ENCODE data around the gene ZNF558. TPM values are rescaled to one million over a fixed set of nuclear protein-coding genes. Genes with fewer than 3 reads are reported as not detected.

ZNF558 gene
- 1 to 10 TPM; 6.6 to 8.1 (median 7.1) TPM for polyA plus RNA-seq

GRCh38 chr19:8832132-8833021, at the start of gene ZNF558, which contains the start of gene MBD3L1:
TSS of gene ZNF558 (minus strand) at chr19:8832304. CDS start at chr19:8822659, 9,645 bp downstream.
TSS of gene MBD3L1 (plus strand) at chr19:8832377. CDS start at chr19:8842679, 10,302 bp downstream.
- Mint-ChIP-seq H3K4me1 (peaks cover 19 to 22% of the 10 kb centered on the region in 2 donors), H3K27ac (peak within 1 kb of the TSS; percentile 91 to 98 (median 93)), H3K4me3 (peak within 1 kb of the TSS; percentile 81 to 95 (median 91)), H3K9me3 (no peaks in the 10 kb centered on the region), H3K27me3 (ENCODE audit: low read depth in 3 of 3) (peaks cover 4 to 12% (median 6%) of the 10 kb centered on the region in 3 donors), H3K36me3 (peaks cover 5 to 11% (median 11%) of the 10 kb centered on the region in 3 donors)
- peak; percentile 100 for DNase-seq

GRCh38 chr19:8881512-8881911, 49.4 kb upstream of the ZNF558 start:
- H3K4me1 Mint-ChIP-seq: no peaks in the 10 kb centered on the region
- H3K27me3 Mint-ChIP-seq (ENCODE audit: low read depth in 3 of 3): peaks cover 3 to 7% (median 3%) of the 10 kb centered on the region in 3 donors
- H3K27ac Mint-ChIP-seq: no peak overlapping the region
- DNase-seq: no peak
- H3K9me3 Mint-ChIP-seq: peaks cover 0 to 11% (median under 1%) of the 10 kb centered on the region in 6 donors
- H3K4me3 Mint-ChIP-seq: no peak overlapping the region
- peaks cover 0 to 4% (median 0%) of the 10 kb centered on the region in 3 donors for H3K36me3 Mint-ChIP-seq

- peaks cover 0 to 4% (median 0%) of the 10 kb centered on the region in 3 donors for H3K36me3 Mint-ChIP-seq
- H3K4me1 Mint-ChIP-seq: no peaks in the 10 kb centered on the region
- DNase-seq: no peak
- H3K27me3 Mint-ChIP-seq (ENCODE audit: low read depth in 3 of 3): peaks cover 3 to 10% (median 5%) of the 10 kb centered on the region in 3 donors
- no peak overlapping the region for H3K4me3 Mint-ChIP-seq
- no peak overlapping the region for H3K27ac Mint-ChIP-seq
- peaks cover 0 to 11% (median under 1%) of the 10 kb centered on the region in 6 donors for H3K9me3 Mint-ChIP-seq
Measured at GRCh38 chr19:8880868-8881488, 48.9 kb upstream of the ZNF558 start.

GRCh38 chr19:8877854-8878705, 46.0 kb upstream of the ZNF558 start:
- peaks cover 0 to 4% (median 0%) of the 10 kb centered on the region in 3 donors for H3K36me3 Mint-ChIP-seq

GRCh38 chr19:8866344-8866743, 34.2 kb upstream of the ZNF558 start:
- Mint-ChIP-seq H3K4me3 (no peak overlapping the region), H3K27ac (no peak overlapping the region), H3K9me3 (no peaks in the 10 kb centered on the region), H3K27me3 (ENCODE audit: low read depth in 3 of 3) (peaks cover 0 to 11% (median 0%) of the 10 kb centered on the region in 3 donors), H3K4me1 (no peaks in the 10 kb centered on the region), H3K36me3 (no peaks in the 10 kb centered on the region)
- no peak for DNase-seq

More at GRCh38 chr19:8877854-8878705, 46.0 kb upstream of the ZNF558 start:
- no peak for DNase-seq
- H3K9me3 Mint-ChIP-seq: peaks cover 0 to 11% (median under 1%) of the 10 kb centered on the region in 6 donors
- peaks cover 5 to 10% (median 7%) of the 10 kb centered on the region in 3 donors for H3K27me3 Mint-ChIP-seq (ENCODE audit: low read depth in 3 of 3)
- no peak overlapping the region for H3K4me3 Mint-ChIP-seq
- H3K4me1 Mint-ChIP-seq: no peaks in the 10 kb centered on the region
- no peak overlapping the region for H3K27ac Mint-ChIP-seq

- no peak for DNase-seq
- Mint-ChIP-seq H3K27ac (no peak overlapping the region), H3K9me3 (peaks cover 0 to 7% (median 0%) of the 10 kb centered on the region in 6 donors), H3K36me3 (no peaks in the 10 kb centered on the region), H3K4me3 (no peak overlapping the region), H3K27me3 (ENCODE audit: low read depth in 3 of 3) (peaks cover 7 to 23% (median 8%) of the 10 kb centered on the region in 3 donors), H3K4me1 (no peaks in the 10 kb centered on the region)
Measured at GRCh38 chr19:8858260-8858659, 26.2 kb upstream of the ZNF558 start.

- H3K27ac Mint-ChIP-seq: no peak overlapping the region
- no peaks in the 10 kb centered on the region for H3K4me1 Mint-ChIP-seq
- H3K4me3 Mint-ChIP-seq: no peak overlapping the region
- H3K27me3 Mint-ChIP-seq (ENCODE audit: low read depth in 3 of 3): peaks cover 4 to 13% (median 9%) of the 10 kb centered on the region in 3 donors
- H3K9me3 Mint-ChIP-seq: peaks cover 0 to 9% (median 3%) of the 10 kb centered on the region in 6 donors
- peaks cover 0 to 6% (median 0%) of the 10 kb centered on the region in 3 donors for H3K36me3 Mint-ChIP-seq
- DNase-seq: no peak
Measured at GRCh38 chr19:8850488-8850887, 18.4 kb upstream of the ZNF558 start.

GRCh38 chr19:8849232-8849631, 17.1 kb upstream of the ZNF558 start:
- Mint-ChIP-seq H3K4me3 (no peak overlapping the region), H3K4me1 (no peaks in the 10 kb centered on the region), H3K9me3 (peaks cover 0 to 9% (median 3%) of the 10 kb centered on the region in 6 donors), H3K36me3 (peaks cover 0 to 6% (median 0%) of the 10 kb centered on the region in 3 donors), H3K27ac (no peak overlapping the region), H3K27me3 (ENCODE audit: low read depth in 3 of 3) (peaks cover 5 to 10% (median 6%) of the 10 kb centered on the region in 3 donors)
- DNase-seq: no peak

- Mint-ChIP-seq H3K27me3 (ENCODE audit: low read depth in 3 of 3) (peaks cover 5 to 12% (median 6%) of the 10 kb centered on the region in 3 donors), H3K36me3 (peaks cover 0 to 6% (median 0%) of the 10 kb centered on the region in 3 donors), H3K4me3 (no peak overlapping the region), H3K9me3 (peaks cover 0 to 9% (median 2%) of the 10 kb centered on the region in 6 donors), H3K27ac (no peak overlapping the region), H3K4me1 (no peaks in the 10 kb centered on the region)
- DNase-seq: no peak
Measured at GRCh38 chr19:8846819-8847218, 14.7 kb upstream of the ZNF558 start.

GRCh38 chr19:8840708-8841107, 8.6 kb upstream of the ZNF558 start:
- Mint-ChIP-seq H3K27me3 (ENCODE audit: low read depth in 3 of 3) (peaks cover 0 to 9% (median 9%) of the 10 kb centered on the region in 3 donors), H3K4me1 (no peaks in the 10 kb centered on the region), H3K27ac (no peak overlapping the region), H3K9me3 (no peaks in the 10 kb centered on the region), H3K36me3 (no peaks in the 10 kb centered on the region), H3K4me3 (no peak overlapping the region)
- DNase-seq: no peak

- Mint-ChIP-seq H3K4me1 (peaks cover 19 to 22% of the 10 kb centered on the region in 2 donors), H3K27me3 (ENCODE audit: low read depth in 3 of 3) (peaks cover 4 to 15% (median 13%) of the 10 kb centered on the region in 3 donors), H3K27ac (no peak overlapping the region), H3K9me3 (no peaks in the 10 kb centered on the region), H3K4me3 (no peak overlapping the region), H3K36me3 (no peaks in the 10 kb centered on the region)
- DNase-seq: no peak
Measured at GRCh38 chr19:8835877-8836276, 3.8 kb upstream of the ZNF558 start.

GRCh38 chr19:8835446-8835845, 3.3 kb upstream of the ZNF558 start:
- Mint-ChIP-seq H3K9me3 (no peaks in the 10 kb centered on the region), H3K27me3 (ENCODE audit: low read depth in 3 of 3) (peaks cover 4 to 15% (median 13%) of the 10 kb centered on the region in 3 donors), H3K36me3 (no peaks in the 10 kb centered on the region), H3K4me1 (peaks cover 19 to 22% of the 10 kb centered on the region in 2 donors), H3K4me3 (no peak overlapping the region), H3K27ac (no peak overlapping the region)
- DNase-seq: no peak

- H3K27ac Mint-ChIP-seq: peak overlapping the region; percentile 85 to 94 (median 92)
- peaks cover 5 to 16% (median 15%) of the 10 kb centered on the region in 3 donors for H3K36me3 Mint-ChIP-seq
- DNase-seq: no peak
- H3K4me1 Mint-ChIP-seq: peaks cover 19 to 22% of the 10 kb centered on the region in 2 donors
- H3K9me3 Mint-ChIP-seq: no peaks in the 10 kb centered on the region
- peaks cover 4 to 12% (median 6%) of the 10 kb centered on the region in 3 donors for H3K27me3 Mint-ChIP-seq (ENCODE audit: low read depth in 3 of 3)
- H3K4me3 Mint-ChIP-seq: peak overlapping the region; percentile 81 to 95 (median 86)
Measured at GRCh38 chr19:8831832-8832131, 322 bp downstream of the ZNF558 start.

All from immature natural killer cell (primary cell).